ENCODE data around the gene R3HDM2.
"Not testable (repeated sequence)": the region's sequence is repeated elsewhere in the genome, so short reads cannot be mapped to it uniquely, and the experiment has no call there.

The R3HDM2 gene

DNA sequence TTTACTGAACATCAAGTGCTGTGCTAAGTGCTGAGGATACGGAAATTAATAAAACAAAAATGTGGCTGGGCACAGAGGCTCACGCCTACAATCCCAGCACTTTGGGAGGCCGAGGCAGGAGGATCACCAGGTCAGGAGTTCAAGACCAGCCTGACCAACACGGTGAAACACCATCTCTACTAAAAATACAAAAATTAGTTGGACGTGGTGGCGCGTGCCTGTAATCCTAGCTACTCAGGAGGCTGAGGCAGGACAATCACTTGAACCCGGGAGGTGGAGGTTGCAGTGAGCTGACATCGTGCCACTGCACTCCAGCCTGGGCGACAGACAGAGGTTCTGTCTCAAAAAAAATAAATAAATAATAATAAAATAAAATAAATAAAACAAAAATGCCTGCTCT lies 3.9 kb downstream of the R3HDM2 start:
- not testable (repeated sequence) for DNase-seq (ENCODE audit: low spot score)

DNA sequence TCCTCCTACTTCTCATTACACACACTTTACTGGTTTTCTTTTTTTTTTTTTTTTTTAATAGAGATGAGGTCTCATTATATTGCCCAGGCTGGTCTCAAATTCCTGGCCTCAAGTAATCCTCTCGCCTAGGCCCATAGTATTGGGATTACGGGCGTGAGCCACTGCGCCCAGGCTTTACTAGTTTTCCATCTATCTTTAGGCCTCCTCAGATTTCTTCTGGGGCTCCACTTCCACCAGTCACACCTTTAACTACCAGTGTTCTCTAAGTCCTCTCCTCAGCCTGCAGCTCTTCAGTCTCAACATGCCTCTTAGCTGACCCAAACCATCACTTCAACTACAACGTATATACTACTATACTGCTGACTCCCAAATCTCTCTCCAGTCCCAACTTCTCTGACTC lies 10.4 kb downstream of the R3HDM2 start:
- DNase-seq (ENCODE audit: low spot score) = no peak

DNA sequence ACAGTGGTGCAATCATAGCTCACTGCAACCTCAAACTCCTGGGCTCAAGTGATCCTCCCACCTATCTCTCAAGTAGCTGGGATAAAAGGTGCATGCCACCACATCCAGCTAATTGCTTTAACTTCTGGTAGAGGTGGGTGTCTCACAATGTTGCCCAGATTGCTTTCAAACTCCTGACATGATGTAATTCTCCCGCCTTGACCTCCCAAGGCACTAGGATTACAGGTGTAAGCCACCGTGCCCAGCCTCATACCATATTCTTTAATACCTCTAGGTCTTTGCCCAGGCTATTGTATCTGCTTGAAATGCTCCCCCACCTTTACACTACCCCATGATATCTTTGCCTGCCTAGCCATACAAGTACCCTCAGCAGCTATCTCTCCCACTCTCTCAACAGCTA lies 11.3 kb downstream of the R3HDM2 start:
- DNase-seq (ENCODE audit: low spot score) = no peak

DNA sequence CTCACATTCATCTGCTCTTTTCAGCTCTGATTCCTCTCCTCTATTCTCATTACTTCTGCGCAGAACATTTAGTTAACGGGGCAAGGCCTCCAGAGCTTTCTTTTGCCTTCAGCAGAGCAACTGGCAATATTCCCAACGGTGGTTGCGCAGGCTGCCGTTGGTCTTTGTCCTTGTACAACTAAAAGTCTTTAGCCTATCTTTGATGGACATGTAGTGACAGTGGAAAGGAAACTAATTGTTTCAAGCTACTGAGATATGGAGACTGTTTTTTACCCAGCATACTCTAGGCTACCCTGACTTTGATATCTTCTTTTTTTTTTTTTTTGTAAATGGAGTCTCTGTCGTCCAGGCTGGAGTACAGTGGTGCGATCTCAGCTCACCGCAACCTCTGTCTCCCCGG lies 12.6 kb downstream of the R3HDM2 start:
- DNase-seq (ENCODE audit: low spot score) = no peak

DNA sequence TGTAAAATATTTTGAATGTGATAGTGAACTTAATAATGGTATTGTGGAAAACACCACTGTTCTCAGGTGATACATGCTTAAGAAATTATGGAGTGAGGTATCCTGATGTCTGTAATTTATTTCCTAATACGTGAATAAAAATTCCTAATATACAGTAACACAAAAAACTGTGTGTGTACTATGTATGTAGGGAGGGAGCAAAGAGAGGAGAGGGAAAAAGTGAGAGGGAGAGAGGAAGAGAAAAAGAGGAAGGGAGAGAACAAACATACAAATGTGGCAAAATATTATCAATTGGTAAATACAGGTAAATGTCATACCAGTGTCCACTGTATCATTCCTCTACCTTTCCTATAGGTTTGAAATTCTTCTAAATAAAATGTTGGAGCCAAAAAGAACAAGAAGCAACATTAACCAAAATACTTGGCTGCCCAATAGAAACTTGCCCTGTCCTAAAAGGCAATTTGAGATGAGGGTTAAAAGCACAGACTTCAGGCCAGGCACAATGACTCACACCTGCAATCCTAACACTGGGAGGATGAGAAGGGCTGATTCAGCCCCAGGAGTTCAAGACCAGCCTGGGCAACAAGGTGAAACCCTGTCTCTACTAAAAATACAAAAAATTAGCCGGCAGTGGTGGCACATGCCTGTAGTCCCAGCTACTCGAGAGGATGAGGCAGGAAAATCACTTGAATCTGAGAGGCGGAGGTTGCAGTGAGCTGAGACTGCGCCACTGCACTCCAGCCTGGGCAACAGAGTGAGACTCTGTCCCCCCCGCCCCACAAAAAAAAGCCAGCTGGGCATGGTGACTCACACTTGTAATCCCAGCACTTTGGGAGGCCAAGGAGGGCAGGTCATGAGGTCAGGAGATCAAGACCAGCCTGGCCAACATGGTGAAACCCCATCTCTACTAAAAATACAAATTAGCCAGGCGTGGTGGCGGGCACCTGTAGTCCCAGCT lies 14.5 kb downstream of the R3HDM2 start:
- DNase-seq (ENCODE audit: low spot score) = no peak

DNA sequence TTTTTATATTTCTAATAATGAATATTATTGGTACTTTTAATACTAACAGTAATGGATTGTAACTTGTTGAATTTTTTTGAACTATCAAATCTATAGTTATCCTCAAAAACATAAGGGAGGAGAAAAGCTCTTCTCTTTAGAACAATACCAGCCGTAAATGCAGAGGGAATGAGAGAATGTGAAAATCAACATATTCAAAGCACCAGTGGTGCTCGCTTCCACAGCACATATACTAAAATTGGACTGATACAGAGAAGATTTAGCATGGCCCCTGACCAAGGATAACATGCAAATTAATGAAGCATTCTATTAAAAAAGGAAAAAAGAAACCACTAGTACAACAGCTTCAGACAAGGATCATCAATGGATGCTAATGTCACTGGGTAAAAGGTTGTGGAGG lies 15.8 kb downstream of the R3HDM2 start:
- no peak for DNase-seq (ENCODE audit: low spot score)

DNA sequence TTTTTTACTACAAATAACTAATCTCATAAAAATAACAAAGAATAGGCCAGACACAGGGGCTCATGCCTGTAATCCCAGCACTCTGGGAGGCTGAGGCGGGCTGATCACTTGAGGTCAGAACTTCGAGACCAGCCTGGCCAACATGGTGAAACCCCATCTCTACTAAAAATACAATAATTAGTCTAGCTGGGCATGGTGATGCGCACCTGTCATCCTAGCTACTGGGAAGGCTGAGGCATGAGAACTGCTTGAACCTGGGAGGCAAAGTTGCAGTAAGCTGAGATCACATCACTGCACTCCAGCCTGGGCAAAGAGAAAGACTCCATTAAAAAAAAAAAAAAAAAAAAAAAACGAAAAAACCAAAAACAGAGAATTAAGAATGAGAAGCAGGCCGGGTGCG lies 16.7 kb downstream of the R3HDM2 start:
- not testable (repeated sequence) for DNase-seq (ENCODE audit: low spot score)

DNA sequence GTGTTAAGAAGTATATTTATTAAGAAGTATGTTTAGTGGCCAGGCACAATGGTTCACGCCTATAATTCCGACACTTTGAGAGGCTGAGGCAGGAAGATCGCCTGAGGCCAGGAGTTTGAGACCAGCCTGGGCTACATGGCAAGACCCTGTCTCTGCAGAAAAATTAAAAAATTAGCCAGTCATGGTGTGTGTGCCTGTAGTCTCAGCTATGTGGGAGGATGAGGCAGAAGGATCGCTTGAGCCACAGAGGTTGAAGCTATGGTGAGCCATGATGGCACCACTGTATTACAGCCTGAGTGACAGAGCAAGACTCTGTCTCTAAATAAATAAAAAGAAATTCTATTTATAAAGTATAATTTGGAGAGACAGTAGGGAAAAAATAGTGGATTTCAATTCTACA lies 20.3 kb downstream of the R3HDM2 start:
- no peak for DNase-seq (ENCODE audit: low spot score)

DNA sequence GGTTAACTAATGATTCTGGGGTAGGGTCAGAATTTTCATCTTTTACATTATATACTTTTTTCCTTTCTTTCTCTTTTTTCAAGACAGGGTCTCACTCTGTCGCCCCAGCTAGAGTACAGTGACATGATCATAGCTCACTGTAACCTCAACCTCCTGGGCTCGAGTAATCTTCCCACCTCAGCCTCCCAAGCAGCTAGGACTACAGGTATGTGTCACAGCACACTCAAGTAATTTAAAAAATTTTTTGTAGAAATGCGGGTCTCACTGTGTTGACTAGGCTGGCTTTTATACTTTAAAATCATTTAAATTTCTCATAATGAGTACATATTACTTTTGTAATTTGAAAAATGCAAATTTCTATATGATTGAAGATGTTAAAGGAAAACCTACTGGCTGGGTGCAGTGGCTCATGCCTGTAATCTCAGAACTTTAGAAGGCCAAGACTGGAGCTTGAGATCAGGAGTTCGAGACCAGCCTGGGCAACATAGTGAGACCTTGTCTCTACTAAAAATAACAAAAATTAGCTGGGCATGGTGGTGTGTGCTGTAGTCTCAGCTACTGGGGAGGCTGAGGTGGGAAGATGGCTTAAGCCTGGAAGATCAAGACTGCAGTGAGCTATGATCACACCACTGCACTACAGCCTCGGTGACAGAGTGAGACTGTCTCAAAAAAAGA lies 25.7 kb downstream of the R3HDM2 start:
- DNase-seq (ENCODE audit: low spot score) = no peak

DNA sequence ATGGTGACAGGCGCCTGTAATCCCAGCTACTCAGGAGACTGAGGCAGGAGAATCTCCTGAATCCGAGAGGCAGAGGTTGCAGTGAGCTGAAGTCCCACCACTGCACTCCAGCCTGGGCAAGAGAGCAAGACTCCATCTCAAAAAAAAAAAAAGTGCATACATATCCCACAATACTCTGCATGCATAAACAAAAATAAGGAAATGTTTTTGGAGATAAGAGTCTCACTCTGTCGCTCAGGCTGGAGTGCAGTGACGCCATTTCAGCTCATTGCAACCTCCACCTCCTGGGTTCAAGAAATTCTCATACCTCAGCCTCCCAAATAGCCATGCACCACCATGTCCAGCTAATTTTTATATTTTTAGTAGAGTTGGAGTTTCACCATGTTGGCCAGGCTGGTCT lies 28.7 kb downstream of the R3HDM2 start:
- DNase-seq (ENCODE audit: low spot score) = not testable (repeated sequence)

DNA sequence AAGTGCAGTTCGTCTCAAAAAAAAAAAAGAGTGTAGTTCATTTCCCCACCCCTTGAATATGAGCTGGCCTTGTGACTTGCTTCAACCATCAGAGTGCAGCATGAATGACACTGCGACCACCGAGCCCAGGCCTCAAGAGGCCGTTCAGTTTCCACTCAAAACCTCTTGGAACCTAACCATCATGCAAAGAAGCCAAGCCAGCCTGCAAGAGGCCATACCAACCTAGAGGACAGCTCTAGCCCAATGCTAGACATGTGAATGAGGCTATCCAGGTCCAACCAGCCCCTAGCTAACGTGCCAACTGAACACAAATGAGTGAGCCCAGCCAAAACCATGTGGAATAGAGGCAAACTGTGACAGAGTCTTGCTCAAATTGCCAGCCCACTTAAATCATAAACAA lies 29.7 kb downstream of the R3HDM2 start:
- DNase-seq (ENCODE audit: low spot score) = no peak

DNA sequence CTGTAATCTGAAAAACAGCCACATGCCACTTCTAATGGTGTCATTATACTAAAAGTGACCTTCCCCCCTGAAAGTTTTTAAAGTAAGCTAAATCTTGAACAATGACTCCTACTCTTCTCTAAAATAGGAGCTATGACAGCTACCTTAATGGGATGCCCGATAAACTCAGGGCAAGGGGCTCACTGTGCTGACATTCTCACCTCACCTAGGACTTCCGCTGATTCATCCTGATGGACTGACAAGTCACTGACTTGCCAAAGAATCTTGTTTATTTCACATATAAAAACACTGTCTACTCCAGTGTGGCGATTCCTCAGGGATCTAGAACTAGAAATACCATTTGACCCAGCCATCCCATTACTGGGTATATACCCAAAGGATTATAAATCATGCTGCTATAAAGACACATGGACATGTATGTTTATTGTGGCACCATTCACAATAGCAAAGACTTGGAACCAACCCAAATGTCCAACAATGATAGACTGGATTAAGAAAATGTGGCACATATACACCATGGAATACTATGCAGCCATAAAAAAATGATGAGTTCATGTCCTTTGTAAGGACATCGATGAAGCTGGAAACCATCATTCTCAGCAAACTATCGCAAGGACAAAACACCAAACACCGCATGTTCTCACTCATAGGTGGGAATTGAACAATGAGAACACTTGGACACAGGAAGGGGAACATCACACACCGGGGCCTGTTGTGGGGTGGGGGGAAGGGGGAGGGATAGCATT lies 31.0 kb downstream of the R3HDM2 start:
- not testable (repeated sequence) for DNase-seq (ENCODE audit: low spot score)

DNA sequence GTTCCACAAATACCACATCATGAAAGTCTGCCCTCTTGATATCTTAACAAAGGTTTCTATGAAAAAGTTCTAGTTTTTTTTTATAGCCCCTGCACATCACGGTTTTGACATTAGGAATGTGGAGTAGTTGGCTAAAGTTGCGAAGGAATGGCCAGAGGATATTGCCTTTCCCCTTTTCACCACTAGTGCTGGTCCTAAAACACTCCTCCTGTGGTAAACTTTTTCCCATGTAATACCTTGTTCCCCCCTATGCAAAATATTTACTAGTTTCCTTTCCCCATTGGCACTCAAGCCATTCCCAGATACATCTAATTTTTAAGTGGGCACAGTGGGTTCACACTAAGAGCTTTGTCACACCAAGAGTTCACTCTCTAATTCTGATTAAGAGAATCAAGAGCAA lies 33.4 kb downstream of the R3HDM2 start:
- no peak for DNase-seq (ENCODE audit: low spot score)

DNA sequence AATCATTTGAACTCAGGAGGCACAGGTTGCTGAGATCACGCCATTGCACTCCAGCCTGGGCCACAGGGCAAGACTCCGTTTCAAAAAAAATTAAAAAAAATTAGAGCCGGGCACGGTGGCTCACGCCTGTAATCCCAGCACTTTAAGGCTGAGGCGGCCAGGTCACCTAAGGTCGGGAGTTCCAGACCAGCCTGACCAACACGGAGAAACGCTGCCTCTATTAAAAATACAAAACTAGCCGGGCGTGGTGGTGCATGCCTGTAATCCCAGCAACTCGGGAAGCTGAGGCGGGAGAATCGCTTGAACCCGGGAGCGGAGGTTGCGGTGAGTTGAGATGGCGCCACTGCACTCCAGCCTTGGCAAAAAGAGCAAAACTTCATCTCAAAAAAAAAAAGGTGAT lies 35.7 kb downstream of the R3HDM2 start:
- DNase-seq (ENCODE audit: low spot score) = no peak

DNA sequence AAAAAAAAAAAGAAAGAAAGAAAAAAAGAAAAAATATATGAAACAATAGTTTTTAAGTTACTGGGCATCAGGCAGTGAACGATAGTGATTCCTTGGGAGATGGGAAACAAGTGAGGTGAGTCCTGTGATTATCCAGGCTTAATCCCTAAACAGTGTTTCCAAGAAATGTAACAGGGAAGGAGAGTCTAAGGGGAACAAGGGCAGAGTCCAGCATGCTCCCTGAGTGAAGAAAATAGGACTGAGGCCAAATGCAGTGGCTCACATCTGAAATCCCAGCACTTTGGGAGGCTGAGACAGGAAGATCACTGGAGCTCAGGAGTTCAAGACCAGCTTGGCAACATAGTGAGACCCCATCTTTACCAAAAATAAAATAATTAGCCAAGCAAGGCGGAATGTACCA lies 40.7 kb downstream of the R3HDM2 start:
- DNase-seq (ENCODE audit: low spot score) = no peak

DNA sequence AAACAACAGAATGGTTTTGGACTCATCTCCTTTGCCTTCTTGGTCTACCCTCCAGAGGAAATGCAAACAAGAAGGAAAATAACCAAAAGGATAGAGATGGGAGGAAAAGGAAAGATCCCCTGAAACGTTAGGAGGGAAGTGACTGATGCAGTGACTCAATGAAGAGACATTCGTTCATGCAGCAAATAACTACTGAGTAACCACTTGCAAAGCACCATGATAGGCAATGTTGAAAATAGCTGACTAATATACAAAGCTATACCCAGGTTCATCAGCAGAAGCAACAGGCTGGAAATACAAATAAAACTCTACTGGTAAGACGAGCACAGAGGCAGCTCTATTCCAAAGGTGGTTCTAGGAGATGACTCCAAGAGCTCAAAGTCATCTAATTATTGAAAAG lies 41.8 kb downstream of the R3HDM2 start:
- no peak for DNase-seq (ENCODE audit: low spot score)

DNA sequence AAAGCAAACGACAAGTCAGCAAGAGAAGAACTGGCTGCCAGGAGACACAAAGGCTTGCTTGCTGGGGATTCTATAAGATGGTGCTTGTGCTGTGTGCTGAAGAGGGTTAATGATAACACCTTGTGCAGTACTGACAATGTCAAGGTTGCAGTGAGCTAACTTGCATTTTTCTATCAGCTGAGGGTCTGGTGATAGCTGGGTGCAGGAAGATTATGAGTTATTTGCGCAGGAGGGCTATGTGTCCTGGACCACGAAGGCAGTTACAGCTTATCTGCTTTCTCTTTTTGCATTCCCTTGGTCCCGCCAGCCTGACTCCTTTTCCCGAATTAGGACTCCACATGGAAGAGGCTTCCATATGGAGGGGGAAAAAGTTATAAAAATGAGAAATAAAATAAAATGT lies 42.4 kb downstream of the R3HDM2 start:
- DNase-seq (ENCODE audit: low spot score) = no peak

DNA sequence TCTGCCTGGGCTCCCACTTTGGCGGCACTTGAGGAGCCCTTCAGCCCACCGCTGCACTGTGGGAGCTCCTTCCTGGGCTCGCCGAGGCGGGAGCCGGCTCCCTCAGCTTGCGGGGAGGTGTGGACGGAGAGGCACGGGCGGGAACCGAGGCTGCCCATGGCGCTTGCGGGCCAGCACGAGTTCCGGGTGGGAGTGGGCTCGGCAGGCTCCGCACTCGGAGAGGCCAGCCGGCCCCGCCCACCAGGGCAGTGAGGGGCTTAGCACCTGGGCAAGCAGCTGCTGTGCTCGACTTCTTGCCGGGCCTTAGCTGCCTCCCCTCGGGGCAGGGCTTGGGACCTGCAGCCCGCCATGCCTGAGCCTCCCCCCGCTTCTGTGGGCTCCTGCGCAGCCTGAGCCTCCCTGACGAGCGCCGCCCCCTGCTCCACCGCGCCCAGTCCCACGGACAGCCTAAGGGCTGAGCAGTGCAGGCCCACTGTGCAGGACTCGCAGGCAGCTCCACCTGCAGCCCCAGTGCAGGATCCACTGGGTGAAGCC lies 44.6 kb downstream of the R3HDM2 start:
- DNase-seq (ENCODE audit: low spot score) = no peak

DNA sequence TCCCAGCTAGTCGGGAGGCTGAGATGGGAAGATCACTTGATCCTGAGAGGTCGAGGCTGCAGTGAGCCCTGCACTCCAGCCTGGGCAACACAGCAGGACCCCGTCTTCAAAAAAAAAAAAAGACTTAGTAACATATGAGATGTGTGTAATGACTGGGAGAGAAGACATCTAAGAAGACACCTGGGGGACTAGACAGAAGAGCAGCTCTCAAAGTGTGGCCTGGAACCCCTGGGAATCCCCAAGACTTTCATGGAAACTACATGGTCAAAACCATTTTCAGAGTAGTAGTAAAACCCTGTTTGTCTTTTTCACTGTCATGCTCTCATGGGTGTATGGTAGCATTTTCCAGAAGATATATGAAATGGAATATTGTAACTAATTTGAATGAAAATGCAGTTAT lies 45.3 kb downstream of the R3HDM2 start:
- DNase-seq (ENCODE audit: low spot score) = no peak

DNA sequence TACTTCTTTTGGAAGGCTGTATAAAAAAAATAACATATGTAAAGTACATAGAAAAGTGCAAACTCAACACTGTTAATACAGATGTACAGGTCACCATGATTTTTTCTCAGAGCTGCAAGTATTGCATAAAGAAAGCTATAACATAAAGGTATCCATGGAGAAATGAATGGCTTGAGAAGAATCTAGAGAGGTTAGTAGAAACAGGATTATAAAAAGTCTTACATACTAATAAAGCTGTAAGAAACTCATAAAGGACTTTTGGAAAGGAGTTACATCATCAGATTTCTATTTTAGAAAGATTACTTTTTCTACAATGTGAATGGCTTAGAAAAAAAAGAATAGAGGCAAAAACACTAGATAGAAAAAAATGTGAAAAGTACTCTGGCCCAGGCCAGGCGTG lies 46.4 kb downstream of the R3HDM2 start:
- DNase-seq (ENCODE audit: low spot score) = no peak

DNA sequence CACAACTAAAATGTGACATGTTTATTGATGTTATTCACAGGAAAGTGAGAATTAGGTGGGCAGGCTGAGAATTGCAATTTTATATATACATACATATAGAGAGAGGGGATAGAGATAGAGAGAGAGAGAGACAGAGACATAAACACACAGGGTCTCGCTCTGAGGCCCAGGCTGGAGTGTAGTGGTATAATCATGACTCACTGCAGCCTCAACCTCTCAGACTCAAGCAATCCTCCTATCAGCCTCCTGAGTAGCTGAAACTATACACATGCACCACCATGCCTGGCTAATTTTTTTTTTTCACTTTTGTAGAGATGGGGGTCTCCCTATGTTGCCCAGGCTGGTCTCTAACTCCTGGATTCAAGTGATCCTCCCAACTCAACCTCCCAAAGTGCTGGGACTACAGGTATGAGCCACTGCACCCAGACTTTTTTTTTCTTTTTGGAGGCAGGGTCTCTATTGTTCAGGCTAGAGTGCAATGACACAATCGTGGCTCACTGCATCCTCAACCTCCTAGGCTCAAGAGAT lies 49.1 kb downstream of the R3HDM2 start:
- no peak for DNase-seq (ENCODE audit: low spot score)

DNA sequence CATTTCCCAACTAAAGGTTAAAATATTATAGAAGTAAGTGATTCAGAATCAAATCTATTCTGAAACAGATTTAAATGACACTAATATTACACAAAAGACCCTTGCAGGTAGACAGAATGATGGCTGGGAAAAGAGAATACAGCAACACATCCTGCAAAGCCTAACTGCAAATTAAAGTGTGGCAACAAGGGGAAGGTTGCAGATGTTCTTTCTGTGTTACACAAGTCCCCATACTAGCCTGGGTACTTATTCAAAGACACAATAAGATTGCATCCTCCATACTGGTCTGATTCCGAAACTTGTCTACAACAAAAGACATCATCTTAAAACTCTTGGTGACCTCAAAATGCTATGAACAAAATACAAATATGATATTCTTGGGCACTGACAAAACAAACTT lies 50.5 kb downstream of the R3HDM2 start:
- DNase-seq (ENCODE audit: low spot score) = no peak
